Natural killer cell (primary cell): ENCODE results near the gene TBPL1. TPM values are rescaled to one million over a fixed set of nuclear protein-coding genes. Genes with fewer than 3 reads are reported as not detected.

Experiments used
- ATAC-seq, 3 donors: fragments of 150-1000 bp in 2 of 3; fragments of 200-7000 bp in 1 of 3; cut with Tn5 transposase; 1 replicate in 1 of 3; 2 replicates in 2 of 3; pipeline ENCODE4 v1.10.0; 2021; ENCODE audit warnings: mild to moderate bottlenecking in 2 of 3, moderate library complexity in 2 of 3
- DNase-seq, 2 donors: peaks; one replicate each; pipeline versions ENCODE4 v3.0.0 to v3.0.0-alpha.2; 2013 to 2021; ENCODE audit warnings: mixed read lengths in 1 of 2
- H3K27ac ChIP-seq: one replicate; pipeline ENCODE4 v1.5.1; 2013; ENCODE audit warnings: mild to moderate bottlenecking, low read length
- H3K27me3 ChIP-seq: one replicate; pipeline ENCODE4 v1.6.1; 2013; ENCODE audit warnings: low read length; ENCODE audit not compliant: control insufficient read depth, insufficient read depth
- H3K36me3 ChIP-seq: one replicate; pipeline ENCODE4 v1.6.1; 2013; ENCODE audit warnings: low read length; ENCODE audit not compliant: control insufficient read depth, insufficient read depth
- H3K4me1 ChIP-seq: one replicate; pipeline ENCODE4 v1.6.1; 2013; ENCODE audit warnings: low read length; ENCODE audit not compliant: control insufficient read depth, insufficient read depth
- H3K4me3 ChIP-seq: one replicate; pipeline ENCODE4 v1.5.1; 2013; ENCODE audit warnings: low read length
- H3K9me3 ChIP-seq: one replicate; pipeline ENCODE4 v1.6.1; 2013; ENCODE audit warnings: low read length; ENCODE audit not compliant: control insufficient read depth, insufficient read depth
- H3K27ac Mint-ChIP-seq, 2 donors: one replicate each; pipeline ENCODE4 v1.8.0; 2022; ENCODE audit warnings: mild to moderate bottlenecking in 2 of 2, mixed read lengths in 2 of 2, moderate library complexity in 1 of 2
- H3K27me3 Mint-ChIP-seq, 2 donors: one replicate each; pipeline ENCODE4 v1.8.0; 2022; ENCODE audit warnings: low read depth in 2 of 2, mixed read lengths in 2 of 2
- H3K36me3 Mint-ChIP-seq: one replicate; pipeline ENCODE4 v1.8.0; 2022; ENCODE audit warnings: mixed read lengths
- H3K4me1 Mint-ChIP-seq, 2 donors: one replicate each; pipeline ENCODE4 v1.8.0; 2022; ENCODE audit warnings: mixed read lengths in 2 of 2
- H3K4me3 Mint-ChIP-seq: one replicate; pipeline ENCODE4 v1.8.0; 2022; ENCODE audit warnings: mild to moderate bottlenecking, moderate library complexity, mixed read lengths
- H3K9me3 Mint-ChIP-seq, 2 donors: one replicate each; pipeline ENCODE4 v1.8.0; 2022; ENCODE audit warnings: mixed read lengths in 2 of 2
- WGBS: methylation state at CpG from one replicate; pipeline ENCODE4 v1.1.7; 2013; ENCODE audit warnings: missing lambda C conversion rate; ENCODE audit not compliant: insufficient coverage; 5-methylcytosine and 5-hydroxymethylcytosine counted together
- intact Hi-C: fragments of 100-400 bp; cut with micrococcal nuclease; formaldehyde crosslinking; loops from one replicate; pipeline ENCODE4 v1.14.2; 2022
- total RNA-seq, 4 donors: library from RNA; stranded (reverse); fragments of 120-200 nt in 1 of 4; gene quantifications; one replicate each; pipeline versions ENCODE4 v1.2.3 to v1.2.4, GENCODE V29; 2013 to 2022
- TF ChIP-seq, protein P1 (sequence below): fragments of 200-600 bp; IDR thresholded peaks from one replicate; pipeline ENCODE4 v1.8.0; 2022; ENCODE audit warnings: antibody characterized with exemption

Gene TBPL1
- total RNA-seq, 3 donors from 2014 or later (not counting 1 experiment from before 2014, with no cell fraction given): 54.8 to 71.0 (median 59.9) TPM

DNA sequence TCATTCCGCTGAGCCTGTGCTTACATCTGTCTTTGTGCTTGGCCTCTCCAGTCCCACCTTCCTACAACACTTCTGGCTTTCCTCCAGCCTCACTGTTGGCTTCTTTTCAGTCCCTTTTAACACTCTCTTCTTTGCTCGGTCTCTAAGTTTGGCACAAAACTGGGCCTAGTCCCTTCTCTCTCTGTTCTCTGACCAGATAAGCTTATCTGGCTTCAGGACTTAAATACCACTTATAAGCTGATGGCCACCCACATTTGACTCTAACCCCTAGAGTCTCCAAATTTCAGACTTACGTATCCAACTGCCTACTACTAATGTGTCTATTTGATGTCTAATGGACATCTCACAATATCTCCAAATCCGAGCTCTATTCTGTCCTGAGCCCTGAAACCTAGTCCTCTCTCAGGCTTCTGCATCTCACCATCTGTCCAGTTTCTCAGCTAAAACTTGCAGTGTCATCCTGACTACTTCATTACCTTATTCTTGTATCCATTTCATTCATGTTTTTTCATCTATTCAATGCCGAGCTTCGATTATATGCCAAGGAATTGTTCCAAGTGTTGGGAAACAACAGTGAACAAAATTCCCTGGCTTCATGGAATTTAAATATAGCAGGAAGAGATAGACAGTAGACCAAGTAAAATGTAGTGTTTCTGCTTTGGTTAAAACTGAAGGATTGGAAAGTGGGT, 40.1 kb downstream of the TBPL1 start:
- H3K4me1 Mint-ChIP-seq: no peaks in the 10 kb centered on the region
- no peaks in the 10 kb centered on the region for H3K27me3 Mint-ChIP-seq

DNA sequence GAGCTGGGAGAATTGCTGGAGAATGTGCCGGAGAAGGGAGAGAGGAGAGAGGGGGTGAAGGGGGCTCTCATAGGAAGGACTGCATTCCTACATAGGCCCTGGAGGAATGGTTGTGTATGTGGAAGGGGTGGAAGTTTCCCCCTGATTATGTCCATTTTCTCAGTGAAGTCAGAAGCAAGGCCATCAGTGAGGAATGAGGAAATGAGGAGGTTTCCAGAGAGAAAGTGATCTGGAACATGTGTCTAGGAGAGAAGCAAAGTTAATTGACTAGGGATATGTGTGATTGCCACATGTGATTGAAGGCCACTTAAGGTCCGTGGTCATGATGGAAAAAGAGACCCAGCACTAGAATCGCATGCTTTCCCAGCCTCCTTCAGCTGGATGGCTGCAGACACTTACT, 42.3 kb downstream of the TBPL1 start:
- Mint-ChIP-seq H3K36me3 (no peaks in the 10 kb centered on the region), H3K27me3 (no peaks in the 10 kb centered on the region), H3K4me3 (no peak overlapping the region), H3K9me3 (no peaks in the 10 kb centered on the region), H3K27ac (no peak overlapping the region), H3K4me1 (no peaks in the 10 kb centered on the region)
- Histone ChIP-seq H3K27ac (no peak overlapping the region), H3K4me1 (no peaks in the 10 kb centered on the region), H3K27me3 (no peaks in the 10 kb centered on the region), H3K36me3 (no peaks in the 10 kb centered on the region), H3K9me3 (no peaks in the 10 kb centered on the region), H3K4me3 (no peak overlapping the region)
- ATAC-seq (no peak), DNase-seq (no peak)
- TF ChIP-seq, protein P1, sequence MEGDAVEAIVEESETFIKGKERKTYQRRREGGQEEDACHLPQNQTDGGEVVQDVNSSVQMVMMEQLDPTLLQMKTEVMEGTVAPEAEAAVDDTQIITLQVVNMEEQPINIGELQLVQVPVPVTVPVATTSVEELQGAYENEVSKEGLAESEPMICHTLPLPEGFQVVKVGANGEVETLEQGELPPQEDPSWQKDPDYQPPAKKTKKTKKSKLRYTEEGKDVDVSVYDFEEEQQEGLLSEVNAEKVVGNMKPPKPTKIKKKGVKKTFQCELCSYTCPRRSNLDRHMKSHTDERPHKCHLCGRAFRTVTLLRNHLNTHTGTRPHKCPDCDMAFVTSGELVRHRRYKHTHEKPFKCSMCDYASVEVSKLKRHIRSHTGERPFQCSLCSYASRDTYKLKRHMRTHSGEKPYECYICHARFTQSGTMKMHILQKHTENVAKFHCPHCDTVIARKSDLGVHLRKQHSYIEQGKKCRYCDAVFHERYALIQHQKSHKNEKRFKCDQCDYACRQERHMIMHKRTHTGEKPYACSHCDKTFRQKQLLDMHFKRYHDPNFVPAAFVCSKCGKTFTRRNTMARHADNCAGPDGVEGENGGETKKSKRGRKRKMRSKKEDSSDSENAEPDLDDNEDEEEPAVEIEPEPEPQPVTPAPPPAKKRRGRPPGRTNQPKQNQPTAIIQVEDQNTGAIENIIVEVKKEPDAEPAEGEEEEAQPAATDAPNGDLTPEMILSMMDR: no peak
- intact Hi-C loops: no loop called here
- WGBS: 95% methylated on average over 3 of the region's 3 CpGs

More for the DNA sequence above, 40.1 kb downstream of the TBPL1 start:
- Mint-ChIP-seq H3K4me3 (no peak overlapping the region), H3K27ac (no peak overlapping the region), H3K9me3 (no peaks in the 10 kb centered on the region), H3K36me3 (no peaks in the 10 kb centered on the region)
- DNase-seq (no peak), ATAC-seq (no peak)
- H3K36me3 ChIP-seq: peaks cover 3% of the 10 kb centered on the region
- H3K27ac ChIP-seq: no peak overlapping the region
- H3K4me1 ChIP-seq: no peaks in the 10 kb centered on the region
- TF ChIP-seq, protein P1: no peak
- H3K4me3 ChIP-seq: no peak overlapping the region
- H3K27me3 ChIP-seq: no peaks in the 10 kb centered on the region
- intact Hi-C loops: no loop called here
- H3K9me3 ChIP-seq: no peaks in the 10 kb centered on the region
- WGBS: 97% methylated on average over 6 of the region's 6 CpGs

DNA sequence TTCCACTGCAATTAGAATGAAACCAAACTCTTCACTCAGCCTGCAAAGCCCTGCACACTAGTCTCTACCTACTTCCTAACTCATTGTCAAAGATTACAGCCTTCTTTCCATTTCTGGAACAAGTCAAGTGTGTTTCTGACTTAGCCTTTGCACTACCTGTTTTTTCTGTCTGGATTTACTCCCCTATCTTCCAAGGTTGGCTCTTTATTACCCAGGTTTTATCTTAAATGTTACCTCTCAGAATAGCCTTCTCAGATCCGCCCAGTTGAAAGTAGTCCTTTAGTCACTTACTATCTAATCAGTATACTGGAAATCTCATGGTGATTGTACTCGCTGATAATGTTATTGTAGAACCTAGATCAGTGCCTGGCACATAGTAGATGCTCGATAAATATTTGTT, 42.7 kb downstream of the TBPL1 start:
- Histone ChIP-seq H3K9me3 (no peaks in the 10 kb centered on the region), H3K4me3 (no peak overlapping the region), H3K27me3 (no peaks in the 10 kb centered on the region), H3K4me1 (no peaks in the 10 kb centered on the region), H3K36me3 (no peaks in the 10 kb centered on the region), H3K27ac (no peak overlapping the region)
- Mint-ChIP-seq H3K27ac (no peak overlapping the region), H3K27me3 (no peaks in the 10 kb centered on the region), H3K4me1 (no peaks in the 10 kb centered on the region), H3K36me3 (no peaks in the 10 kb centered on the region), H3K9me3 (no peaks in the 10 kb centered on the region), H3K4me3 (no peak overlapping the region)
- DNase-seq (no peak), ATAC-seq (no peak)
- 100% methylated on average over 1 of the region's 3 CpGs for WGBS
- intact Hi-C loops: no loop called here
- TF ChIP-seq, protein P1: no peak

DNA sequence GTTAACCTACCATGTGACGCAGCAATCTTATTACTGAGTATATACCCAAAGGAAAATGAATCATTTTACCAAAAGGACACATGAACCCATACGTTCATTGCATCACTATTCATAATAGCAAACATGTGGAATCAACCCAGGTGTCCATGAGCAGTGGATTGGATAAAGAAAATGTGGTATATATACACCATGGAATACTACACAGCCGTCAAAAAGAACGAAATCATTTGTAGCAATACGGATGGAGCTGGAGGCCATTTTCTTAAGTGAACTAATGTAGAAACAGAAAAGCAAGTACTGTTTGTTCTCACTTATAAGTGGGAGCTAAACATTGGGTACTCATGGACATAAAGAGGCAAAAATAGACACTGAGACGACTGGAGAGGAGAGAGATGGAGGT, 44.2 kb downstream of the TBPL1 start:
- TF ChIP-seq, protein P1: no peak
- intact Hi-C loops: no loop called here
- no peaks in the 10 kb centered on the region for H3K36me3 Mint-ChIP-seq
- H3K27ac Mint-ChIP-seq: no peak overlapping the region
- no peaks in the 10 kb centered on the region for H3K36me3 ChIP-seq
- no peaks in the 10 kb centered on the region for H3K9me3 Mint-ChIP-seq
- no peak for ATAC-seq
- no peaks in the 10 kb centered on the region for H3K27me3 ChIP-seq
- no peak overlapping the region for H3K4me3 ChIP-seq
- no peaks in the 10 kb centered on the region for H3K27me3 Mint-ChIP-seq
- H3K27ac ChIP-seq: no peak overlapping the region
- no peaks in the 10 kb centered on the region for H3K4me1 ChIP-seq
- no peak overlapping the region for H3K4me3 Mint-ChIP-seq
- no peak for DNase-seq
- WGBS: 100% methylated on average over 5 of the region's 6 CpGs
- H3K9me3 ChIP-seq: no peaks in the 10 kb centered on the region
- no peaks in the 10 kb centered on the region for H3K4me1 Mint-ChIP-seq
